ENCODE data around the gene TEAD2. TPM values are rescaled to one million over a fixed set of nuclear protein-coding genes. Genes with fewer than 3 reads are reported as not detected.

The TEAD2 gene
- total and polyA plus RNA-seq, 9 of the 15 experiments (the other 6 are each of a cell fraction or from before 2014, with no cell fraction given): 1.6 to 27.0 (median 13.9) TPM

- TF ChIP-seq ZNF780A (CRISPR knock-in tag; IDR thresholded peaks at IDR 0.05): no peak
- no peak for TF ChIP-seq ZBTB49 (CRISPR knock-in tag; IDR thresholded peaks at IDR 0.05; ENCODE audit: borderline replicate concordance)
- no peak for TF ChIP-seq ELF1 (tag; IDR thresholded peaks at IDR 0.05)
- peak; percentile 86 for TF ChIP-seq SMAD4 (CRISPR knock-in tag; conservative IDR thresholded peaks at IDR 0.05)
- no peak for TF ChIP-seq SRSF7 (optimal IDR thresholded peaks at IDR 0.05; ENCODE audit: low read depth, low read length)
- no peak for TF ChIP-seq ZNF830 (CRISPR knock-in tag; IDR thresholded peaks at IDR 0.05)
- no peak for TF ChIP-seq ZNF146 (CRISPR knock-in tag; IDR thresholded peaks at IDR 0.05; ENCODE audit: unreplicated experiment)
- TF ChIP-seq NELFE (IDR thresholded peaks at IDR 0.05; ENCODE audit: insufficient read depth, insufficient read length): no peak
- TF ChIP-seq BHLHE40 (IDR thresholded peaks at IDR 0.05; ENCODE audit: low read length): peak; percentile 55; the same call in 1 of the 2 replicates
- no peak for TF ChIP-seq ZNF184 (CRISPR knock-in tag; IDR thresholded peaks at IDR 0.05)
- TF ChIP-seq UBTF (IDR thresholded peaks at IDR 0.05; ENCODE audit: borderline replicate concordance in 1 of 2, low read depth in 2 of 2, low read length in 2 of 2): peak in 1 of 2 experiments; percentile 61; a peak in 1 of 4 replicates
- no peak for TF ChIP-seq THAP12 (CRISPR knock-in tag; IDR thresholded peaks at IDR 0.05)
- TF ChIP-seq CREB3 (tag; conservative IDR thresholded peaks at IDR 0.05; ENCODE audit: low read depth): no peak
- no peak for TF ChIP-seq ZNF696 (CRISPR knock-in tag; conservative IDR thresholded peaks at IDR 0.05)
- TF ChIP-seq BRCA1 (IDR thresholded peaks at IDR 0.05): no peak
- no peak for TF ChIP-seq BRCA1 (CRISPR knock-in tag; IDR thresholded peaks at IDR 0.05)
- no peak; the same call in 1 of the 2 replicates for TF ChIP-seq NKRF (IDR thresholded peaks at IDR 0.05; ENCODE audit: borderline replicate concordance)
Measured at GRCh38 chr19:49363268-49364082, 1.3 kb upstream of the TEAD2 start, which contains the start of gene DKKL1 (continued).

Measured in K562 (cell line).